IPS DF 4.7 (cell line): ENCODE results near the gene CFI.

Source experiments
- DNase-seq: peaks from one replicate; pipeline ENCODE4 v3.0.0-alpha.2; 2013; ENCODE audit warnings: low spot score; ENCODE audit errors: extremely low read depth

The CFI gene

DNA sequence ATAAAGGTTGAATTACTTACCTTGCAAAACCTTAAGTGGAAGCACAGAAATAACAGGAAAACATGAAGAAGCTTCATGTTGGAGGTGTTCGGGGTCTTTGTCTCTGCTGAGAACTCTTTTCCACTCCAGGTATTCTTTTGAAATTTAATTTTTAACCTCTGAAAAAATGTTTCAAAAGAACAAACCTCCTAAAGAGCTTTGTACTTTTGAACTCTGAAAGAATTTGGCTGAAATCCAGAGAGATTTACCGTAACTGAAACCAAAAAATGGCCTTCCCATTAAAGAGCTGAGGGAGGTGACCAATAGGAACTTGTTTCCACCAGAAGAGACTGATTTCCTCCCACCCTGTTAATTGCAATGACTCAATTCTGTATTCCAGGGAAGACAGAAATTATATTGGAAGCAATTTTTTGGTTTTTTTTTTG is at the start of gene CFI:
CFI (minus strand) TSS at position 105 of the 425 bp plus-strand sequence; CDS start at position 77, 28 bp downstream.
- no peak for DNase-seq

DNA sequence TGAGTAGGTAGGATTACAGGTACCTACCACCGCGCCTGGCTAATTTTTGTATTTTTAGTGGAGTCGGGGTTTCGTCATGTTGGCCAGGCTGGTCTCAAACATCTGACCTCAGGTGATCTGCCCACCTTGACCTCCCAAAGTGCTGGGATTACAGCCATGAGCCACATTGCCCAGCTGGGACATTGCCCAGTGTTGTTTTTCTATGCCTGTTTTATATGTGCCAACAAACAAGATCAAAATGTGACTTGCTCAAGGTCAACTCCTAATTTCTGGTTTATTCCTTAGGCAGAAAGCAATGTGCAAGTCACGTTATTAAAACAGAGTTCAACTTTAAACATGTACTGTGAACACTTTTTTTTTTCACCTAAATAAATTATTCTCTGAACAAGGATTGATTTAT is 48.8 kb upstream of the CFI start:
- DNase-seq, result no peak

DNA sequence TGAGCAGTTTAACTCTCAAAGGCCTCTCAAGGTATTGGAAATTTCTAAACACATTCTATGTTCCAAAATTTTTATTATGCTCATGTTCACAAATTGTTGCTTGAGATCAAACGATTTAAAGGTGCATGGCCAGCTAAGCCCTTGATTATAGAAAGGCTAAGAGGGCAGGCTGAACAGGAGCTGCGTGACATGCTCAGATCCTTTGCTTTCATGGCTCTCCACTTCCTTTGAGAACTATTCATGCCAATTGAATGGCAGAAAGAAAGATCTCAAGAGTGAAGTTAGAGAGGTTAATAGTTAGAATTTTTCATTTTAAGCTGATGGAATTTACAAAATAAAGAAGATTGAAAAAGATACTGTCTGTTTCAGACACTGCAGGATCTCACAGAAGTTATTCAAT is 46.7 kb upstream of the CFI start:
- no peak for DNase-seq

DNA sequence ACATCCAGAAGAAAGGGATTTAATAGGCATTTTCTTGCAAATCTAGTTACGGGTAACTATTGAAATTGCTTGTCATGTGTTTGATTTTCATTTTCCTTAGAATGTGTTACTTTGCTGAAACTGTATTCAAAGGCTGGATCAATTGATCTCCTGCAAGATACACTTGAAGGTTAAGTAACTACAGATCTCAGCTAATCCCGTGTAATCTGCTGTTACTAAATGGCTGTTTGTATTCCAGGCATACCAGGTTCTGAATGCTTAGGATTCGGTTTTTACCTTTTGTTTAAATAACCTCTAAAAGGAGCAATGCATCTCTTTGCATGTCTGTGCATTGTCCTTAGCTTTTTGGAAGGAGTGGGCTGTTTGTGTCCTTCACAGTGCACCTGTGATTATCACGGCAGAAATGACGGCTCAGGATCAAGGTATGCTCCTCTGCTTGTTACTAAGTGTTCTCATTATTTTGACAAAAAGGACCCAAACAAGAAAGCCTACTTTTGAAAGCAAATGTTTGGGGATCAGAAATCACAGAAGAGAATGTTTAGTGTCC is 46.2 kb upstream of the CFI start, which contains the start of gene LRIT3:
LRIT3 (plus strand) TSS at position 212 of the 547 bp plus-strand sequence; CDS start at position 307, 95 bp downstream.
- DNase-seq, result no peak

DNA sequence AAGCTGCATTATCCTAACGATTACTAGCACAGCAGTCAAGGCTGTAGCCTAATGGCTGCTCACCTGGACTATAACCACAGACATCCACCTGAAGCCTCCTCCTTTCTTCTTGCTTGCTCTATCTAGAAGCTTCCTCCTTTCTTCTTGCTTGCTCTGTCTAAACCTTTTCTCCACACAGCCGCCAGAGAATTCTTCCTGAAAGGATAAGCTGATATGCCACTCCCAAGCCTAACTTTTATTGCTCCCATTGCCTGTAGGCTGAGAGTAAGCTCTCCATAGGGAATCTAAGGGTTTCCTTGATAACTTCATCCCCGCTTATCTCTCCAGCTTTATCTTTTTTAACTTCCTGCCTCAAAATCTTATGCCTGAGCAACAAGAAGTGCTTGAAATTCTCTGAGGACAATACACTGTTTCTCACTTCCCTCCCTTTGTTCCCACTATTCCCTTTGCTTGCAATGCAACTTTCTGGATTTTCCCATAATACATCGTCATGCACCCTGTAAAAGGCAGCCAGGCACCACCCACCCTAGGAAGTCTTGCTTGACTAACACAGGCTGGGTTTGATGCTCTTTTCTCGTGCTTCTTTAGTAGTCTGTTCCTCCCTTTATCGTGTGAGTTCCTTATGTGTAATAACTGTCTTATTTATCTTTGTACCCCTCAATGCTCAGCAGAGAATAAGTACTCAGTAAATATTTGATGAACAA is 44.7 kb upstream of the CFI start:
- DNase-seq, result no peak

DNA sequence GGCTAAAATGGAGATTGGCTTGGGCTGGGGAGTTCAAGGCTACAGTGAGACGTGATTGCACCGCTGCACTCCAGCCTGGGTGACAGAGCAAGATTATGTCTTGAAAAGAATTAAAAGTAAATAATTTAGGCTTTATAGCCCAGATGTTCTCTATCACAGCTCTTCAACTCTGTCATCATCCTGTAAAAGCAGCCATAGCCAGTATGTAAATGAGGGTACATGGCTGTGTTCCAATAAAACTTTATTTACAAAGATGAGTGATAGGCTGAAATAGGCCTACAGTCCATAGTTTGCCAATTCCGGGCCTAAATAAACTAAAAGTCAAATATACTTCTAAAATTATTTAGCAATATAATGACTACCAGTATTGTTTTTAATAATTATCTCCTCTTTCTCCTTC is 35.2 kb upstream of the CFI start:
- DNase-seq, result no peak

DNA sequence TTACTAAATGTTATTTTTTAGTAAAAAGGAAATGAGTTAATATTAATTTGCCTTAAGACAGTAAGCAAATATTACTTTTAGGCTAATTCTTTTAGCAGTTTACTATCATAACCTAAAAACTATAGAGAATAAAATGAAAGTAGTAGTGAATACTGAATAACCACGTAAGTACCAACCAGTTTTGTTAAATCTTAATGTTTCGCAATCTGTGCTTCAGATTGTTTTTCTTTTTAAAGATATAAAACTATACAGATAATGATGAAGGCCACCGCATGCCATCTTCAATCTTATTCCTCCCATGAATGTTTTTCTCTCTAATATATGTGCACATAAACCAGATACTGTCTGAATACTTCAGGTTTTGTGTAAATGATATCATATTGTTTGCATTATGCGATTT is 32.0 kb upstream of the CFI start:
- no peak for DNase-seq

DNA sequence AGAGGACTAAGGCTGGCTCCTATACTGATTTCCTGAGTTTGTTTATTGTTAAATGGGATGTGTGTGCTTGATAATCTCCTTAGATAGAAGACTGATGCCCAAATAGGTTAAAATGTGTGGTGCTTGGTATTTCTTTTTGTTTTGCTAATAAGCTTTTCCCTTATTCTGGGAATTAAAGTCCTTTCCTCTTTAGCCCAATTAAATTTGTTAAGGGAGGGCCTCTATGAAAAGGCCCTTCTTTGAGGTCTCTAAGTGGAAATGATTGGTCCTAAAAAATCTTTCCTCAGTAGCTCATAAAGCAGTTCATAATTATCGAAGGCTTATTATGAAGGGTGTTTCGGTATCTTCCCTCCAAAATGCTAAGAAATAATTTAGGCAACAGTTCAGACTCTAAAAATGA is 25.9 kb upstream of the CFI start, which contains the start of gene RRH:
RRH (plus strand) TSS at position 301 of the 400 bp plus-strand sequence; CDS start at position 357, 56 bp downstream.
- DNase-seq, result no peak

DNA sequence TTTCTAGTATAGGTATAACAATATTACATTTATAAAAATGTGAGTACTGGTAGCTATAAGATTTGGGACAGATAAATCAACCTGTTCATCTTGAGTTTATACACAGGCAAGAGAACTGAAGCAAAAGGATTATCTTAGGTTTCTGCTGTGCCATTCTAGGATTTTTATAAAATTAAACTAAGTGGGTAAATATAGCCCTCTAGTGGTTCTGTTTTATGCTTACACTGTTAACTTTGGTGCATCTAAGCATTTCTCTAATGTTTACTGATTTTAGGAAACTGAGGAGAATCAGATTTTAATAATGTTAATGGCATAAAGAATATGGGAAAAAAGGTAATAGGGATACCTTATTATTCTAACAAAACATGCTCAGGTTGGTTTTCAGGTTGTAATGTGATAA is 24.9 kb upstream of the CFI start:
- no peak for DNase-seq

DNA sequence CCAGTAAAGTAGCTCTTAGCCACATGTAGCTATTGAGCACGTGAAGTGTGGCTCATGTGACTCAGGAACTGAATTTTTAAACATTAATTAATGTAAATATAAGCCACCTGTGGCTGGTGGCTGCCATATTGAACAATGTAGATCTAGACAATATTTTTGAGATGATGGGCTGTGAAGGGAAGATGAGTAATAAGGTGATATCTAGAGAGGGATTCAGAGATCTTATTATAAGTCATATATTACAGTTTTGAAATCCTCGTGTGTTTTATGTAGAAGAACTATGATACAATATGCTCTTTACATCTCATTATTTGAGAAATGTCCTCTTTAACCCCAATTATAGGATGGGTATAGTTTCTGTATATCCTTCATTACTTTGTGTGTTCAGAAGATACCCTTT is 19.4 kb upstream of the CFI start:
- no peak for DNase-seq

DNA sequence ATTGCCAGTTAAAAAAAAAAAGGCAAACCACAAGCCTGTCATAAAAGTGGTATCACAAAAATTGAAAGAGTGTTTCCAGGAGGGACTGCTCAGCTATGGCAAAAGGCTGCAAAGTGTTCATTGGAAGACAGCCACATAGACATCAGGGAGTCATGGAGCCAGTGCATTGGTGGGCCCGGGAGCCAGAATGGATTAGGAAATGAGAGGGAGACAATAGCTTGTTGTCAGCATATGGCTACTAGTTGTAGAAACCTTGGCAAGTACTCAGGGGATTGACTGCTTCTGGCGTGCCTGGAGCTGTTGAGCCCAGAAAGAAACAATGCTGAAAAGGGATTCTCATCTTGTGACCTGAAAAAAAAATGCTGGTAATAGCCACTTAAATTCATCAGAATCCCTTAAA is 18.8 kb upstream of the CFI start:
- no peak for DNase-seq

DNA sequence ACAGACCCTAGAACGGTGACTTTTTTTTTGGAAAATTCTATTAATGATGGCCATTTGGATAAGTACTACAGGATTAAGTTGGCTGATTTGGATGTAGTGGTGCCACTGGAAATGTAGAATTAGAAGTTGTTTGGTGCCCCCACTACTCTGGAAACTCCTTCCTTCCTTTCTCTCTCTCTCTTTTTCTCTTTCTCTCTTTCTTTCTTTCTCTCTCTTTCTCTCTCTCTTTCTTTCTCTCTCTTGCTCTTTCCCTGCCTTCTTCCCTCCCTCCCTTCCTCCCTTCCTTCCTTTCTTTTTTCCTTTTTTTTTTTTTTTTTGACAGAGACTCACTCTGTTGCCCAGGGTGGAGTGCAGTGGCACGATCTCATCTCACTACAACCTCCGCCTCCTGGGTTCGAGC is 16.5 kb upstream of the CFI start:
- no peak for DNase-seq

DNA sequence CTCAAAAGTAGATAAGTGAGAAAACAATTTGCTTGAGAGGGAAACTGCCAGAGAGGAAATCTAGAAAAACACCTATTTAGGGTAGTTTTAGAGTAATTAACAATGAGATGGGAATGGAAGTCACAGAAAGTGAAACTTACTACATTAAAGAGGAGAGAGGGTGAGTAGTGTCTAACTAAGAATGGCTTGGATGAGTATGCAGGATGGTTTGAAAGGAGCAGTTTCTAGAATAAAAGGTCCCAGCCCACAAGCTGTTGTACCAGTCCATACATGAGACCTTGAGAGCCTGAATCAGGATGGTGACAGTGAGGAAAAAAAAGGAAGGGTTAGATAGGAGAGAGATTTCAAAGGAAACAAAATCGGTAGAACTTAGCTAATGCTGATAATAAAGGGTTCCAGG is 15.1 kb upstream of the CFI start:
- DNase-seq, result no peak

DNA sequence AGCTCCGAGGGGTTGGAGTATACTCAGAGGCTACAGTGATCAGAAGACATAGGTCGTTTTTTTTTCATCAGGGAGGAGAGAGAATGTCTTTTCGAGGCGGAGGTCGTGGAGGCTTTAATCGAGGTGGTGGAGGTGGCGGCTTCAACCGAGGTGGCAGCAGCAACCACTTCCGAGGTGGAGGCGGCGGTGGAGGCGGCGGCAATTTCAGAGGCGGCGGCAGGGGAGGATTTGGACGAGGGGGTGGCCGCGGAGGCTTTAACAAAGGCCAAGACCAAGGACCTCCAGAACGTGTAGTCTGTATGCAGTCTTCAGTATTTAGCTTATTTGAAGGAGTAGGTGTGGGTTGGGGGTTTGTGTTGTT is 14.3 kb upstream of the CFI start:
- no peak for DNase-seq

DNA sequence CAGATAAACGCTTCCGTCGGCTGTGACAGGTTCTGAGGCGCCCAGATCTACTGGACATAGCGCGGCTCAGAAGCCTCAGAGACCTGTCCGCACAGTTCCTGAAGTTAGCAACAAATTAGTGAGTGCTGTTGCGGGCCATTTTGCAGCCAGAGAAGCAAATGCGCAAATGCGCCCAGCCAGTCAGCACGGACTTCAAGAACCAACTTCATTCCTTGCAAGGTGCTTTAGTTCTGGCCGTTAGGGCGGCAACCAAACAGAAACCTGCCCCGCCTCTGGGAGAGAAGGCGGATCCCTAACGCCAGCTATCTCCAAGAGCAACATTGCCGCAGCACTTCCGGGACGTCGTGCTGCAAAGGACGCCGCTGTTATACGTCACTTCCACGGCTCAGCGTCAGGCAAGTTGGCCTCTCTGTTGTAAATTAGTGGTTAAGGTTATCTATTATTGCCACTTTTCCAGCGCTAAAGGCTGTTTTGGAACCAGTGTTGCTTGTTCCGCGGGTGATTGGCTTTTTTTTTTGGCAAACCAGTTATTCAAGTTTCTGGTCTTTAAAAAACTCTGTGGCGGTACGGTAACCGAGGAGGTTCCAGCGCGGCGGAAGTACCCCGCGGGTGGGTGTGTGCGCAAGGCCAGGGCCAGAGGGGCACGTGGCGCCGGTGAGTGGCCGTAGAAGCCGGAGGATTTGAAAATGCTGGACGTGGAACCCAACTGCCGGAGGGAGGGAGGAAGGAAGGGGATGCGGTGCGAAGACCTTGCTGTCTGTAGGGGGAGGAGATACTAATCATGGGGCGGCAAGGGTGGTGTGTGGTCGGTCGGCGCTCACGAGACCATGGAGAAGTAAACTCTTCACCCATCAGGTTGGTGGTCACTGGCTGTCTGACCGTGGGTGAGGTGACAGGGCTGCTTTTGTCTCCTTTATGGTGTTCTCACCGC is 13.6 kb upstream of the CFI start, which contains the start of gene GAR1:
GAR1 (plus strand) TSS at position 612 of the 931 bp plus-strand sequence. CDS start 403 bp downstream, outside the sequence.
- DNase-seq, result peak; percentile 92

DNA sequence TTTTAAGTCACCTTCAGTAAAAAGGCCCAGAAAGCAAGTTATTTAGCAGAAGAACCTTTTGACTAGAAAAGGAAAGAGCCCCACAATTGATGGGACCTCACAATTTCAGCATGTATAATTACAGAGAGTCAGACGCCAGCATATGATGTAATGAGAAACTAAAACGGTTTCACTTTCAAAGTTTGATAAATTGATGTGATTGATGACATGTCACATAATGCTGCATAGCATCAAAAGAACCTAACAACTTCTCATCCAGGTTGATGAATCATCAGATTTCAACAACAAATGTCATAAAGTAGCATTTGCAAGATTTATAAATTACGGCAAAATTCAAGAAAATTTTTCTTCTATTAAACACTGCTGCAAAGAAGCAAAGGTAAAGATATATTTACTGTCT is 9.9 kb upstream of the CFI start:
- DNase-seq, result no peak

DNA sequence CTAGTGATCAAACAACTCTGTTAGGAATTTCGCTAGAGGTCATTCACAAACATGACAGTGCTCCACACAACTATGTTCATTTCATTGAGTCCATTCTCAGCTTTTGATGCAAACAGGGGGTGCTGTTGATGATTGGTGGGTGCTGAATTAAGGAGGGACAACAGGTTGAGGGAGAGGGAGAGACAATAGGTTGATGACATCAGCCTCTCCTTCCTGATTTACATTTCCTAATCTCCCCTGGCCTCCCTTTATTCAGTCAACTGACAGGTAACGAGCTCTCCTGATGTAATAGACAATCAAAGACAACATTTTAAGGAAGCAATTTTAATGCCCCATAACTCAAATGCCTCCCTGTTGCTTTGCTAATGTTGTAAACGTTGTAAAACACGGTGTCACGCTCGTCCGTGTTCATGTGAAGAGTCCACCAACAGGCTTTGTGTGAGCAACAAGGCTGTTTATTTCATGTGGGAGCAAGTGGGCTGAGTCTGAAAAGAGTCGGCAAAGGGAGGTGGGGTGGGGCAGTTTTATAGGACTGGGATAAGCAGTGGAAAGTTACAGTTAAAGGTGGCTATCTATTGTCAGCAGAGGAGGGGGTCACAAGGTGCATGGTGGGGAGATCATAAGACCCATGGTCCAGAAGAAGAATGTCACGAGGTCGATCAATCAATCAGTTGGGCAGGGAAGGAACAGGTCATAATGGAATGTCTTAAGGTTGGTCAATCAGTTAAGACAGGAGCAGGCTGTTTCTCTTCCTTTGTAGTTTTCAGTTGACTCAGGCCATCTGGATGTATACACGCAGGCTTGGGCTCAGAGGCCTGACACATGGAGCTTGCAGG is 9.0 kb upstream of the CFI start:
- no peak for DNase-seq

DNA sequence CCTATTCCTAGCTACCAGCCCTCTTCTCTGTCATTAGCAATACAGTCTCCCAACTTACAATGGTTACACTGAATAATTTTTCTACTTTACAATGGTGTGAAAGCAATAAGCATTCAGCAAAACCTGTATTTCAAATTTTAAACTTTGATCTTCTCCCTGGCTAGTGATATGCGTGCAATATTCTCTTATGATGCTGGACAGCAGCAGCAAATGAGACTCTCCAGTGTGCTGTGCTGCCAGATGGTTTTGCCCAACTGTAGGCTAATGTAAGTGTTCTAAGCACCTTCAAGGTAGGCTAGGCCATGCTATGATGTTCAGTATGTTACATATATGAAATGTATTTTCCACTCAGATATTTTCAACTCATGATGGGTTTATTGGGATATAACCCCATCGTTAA is 7.9 kb upstream of the CFI start:
- DNase-seq, result no peak

DNA sequence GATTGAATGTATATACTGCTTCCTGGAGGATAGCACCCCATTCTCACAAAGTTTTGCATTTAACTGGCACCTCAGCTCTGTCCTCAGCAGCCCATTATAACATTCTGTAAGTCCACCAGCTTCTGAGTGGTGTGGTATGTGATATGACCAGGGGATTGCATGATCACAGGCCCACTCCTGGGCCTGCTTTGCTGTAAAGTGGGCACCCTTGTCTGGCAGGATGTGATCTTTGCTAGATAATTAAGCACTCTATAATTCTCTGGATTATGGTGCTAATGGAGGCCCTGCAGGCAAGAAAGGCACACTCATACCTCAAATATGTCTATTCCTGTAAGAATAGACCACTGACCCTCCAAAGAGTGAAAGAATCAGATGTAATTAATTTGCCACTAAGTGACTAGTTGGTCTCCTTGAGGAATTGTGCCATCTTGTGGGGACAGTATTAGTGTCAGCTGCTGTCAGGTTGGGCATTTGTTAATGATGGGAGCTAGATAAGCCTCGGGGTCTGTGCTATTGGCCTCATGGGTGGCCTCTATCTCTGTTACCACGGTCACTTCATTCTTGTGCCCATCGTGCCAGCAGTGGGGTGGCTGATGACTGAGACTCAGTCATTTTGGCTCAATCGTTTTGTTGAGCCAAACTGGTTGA is 2.2 kb upstream of the CFI start:
- DNase-seq, result no peak

DNA sequence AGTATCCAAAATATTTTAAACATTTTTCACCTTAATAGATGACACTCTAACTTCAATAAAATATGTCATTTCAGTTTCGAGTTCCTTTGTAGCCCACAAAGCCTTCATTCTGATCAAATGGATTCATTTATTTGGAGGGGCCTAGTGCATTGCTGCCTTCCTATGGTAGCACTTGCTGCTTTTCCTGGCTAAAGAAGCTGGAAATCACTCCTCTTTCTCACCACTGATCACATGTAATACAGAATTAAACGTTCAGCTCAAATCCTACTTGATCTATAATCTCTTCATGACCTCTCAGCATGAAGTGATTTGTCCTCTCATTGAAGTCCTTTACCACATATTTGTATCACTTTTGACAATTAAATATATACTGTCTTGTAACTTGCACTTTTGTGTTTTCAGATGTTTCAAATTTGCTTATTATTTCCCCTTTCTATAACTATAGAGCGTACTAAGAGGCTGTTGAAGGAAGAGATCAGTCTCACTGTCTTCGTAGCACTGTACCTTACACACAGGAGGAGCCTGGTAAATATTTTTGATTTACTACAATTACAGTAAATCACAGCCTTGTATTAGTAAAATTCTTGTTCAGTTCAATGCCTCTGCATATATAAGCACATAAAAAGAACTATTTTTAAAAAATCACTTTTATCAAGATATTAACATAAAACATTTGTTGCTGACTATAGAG is 555 bp downstream of the CFI start:
- no peak for DNase-seq
